NOMO-1 treated with DMSO at 0.1 percent for 48 hours (cell line): Measurements from ENCODE around the gene TTC12.

Experiments used
- DNase-seq: peaks from one replicate; lab custom pipeline; 2025; ENCODE audit not compliant: unreplicated experiment; lab: John Stamatoyannopoulos, UW

Gene TTC12

DNA sequence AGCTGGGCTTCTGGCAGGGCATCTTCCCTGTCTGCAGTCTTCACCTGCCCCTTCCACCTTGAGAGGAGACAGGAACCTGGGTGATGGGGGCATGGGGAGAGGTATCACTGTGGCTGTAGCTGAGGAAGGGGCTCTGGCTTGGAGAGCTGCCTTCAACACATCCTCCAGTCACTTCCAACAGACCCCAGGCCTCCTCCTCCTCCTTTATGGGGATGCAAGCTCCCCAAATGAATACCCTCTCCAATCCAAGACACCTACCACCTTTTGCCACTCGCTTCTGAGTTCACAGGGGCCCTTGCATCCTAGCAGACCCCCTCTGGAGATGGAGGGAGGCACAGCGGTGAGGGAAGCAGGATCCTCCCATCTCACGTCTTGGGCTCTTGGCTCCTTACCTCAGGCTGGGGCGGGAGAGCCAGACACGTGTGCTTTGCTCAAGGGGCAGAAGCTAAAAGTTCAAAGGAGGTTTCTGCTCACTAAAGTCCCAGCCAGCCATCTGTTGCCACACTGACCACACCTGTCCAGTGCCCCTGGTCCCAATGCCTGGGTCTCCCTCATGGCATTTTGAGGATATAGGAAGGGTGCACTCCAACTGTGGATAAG, 86.3 kb downstream of the TTC12 start:
- DNase-seq: no peak

GRCh38 chr11:113401718-113402117, 87.3 kb downstream of the TTC12 start:
- DNase-seq: no peak

DNA sequence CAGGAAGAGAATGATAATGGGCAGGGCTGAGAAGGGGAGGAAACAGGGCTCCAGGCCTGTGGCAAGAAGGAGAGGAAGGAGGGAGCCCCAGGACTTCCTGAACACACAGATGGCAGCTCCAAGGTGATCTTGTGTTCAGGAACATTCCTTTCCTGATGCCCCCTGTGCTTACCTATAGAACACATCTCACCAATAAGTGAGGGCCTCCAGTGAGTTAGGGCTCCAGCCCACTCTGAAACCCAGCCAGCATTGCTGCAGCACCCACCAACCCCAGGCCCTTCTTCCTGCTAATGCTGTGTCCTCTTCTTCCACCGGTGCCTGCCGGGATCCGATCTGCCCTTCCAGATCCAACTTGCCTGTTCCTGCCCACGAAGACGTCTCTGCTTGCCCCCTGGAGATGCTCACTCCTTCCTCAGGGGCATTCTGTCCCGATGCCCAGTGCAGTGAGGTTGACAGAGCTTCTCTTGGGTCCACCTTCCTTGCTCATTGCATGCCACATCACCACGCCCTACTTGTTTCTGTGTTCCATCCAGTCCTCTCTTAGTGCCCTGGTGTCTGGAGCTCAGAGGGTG, 90.6 kb downstream of the TTC12 start:
- no peak for DNase-seq

DNA sequence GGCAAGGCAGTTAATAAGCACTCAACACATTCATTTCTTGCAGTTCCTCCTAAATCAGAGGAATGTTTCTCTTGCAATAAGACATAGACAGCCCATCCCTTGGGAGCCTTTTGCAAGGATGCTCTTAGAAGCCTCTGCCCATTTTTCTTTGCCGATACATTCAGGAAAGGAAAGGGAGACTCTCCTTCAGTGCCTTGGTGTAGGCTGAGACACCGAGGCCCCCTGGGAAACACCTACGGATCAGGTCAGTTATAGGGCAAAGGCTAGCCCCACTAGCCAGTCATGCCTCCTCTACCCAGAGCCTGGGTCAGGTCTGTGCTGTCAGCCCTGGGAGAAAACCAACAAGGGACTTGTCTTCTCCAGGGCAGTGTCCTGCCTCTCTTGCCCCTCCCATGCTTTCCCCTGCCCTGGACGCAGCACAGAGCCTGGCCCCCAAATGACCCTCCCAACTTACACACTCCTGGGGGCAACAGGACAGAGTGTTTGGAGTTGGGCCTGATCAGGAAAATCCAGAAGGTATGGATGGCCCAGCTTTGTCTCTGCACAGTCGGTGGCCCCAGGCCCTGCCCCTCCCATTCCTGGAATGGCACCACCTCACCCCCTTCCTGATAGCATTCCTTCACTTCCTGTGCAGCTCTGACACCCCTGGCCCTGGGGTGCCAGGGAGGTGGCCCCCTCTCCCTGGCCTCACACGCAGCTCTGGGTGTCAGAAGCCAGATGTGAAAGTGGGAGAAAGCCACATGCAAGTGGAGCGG, 91.5 kb downstream of the TTC12 start:
- DNase-seq: no peak

DNA sequence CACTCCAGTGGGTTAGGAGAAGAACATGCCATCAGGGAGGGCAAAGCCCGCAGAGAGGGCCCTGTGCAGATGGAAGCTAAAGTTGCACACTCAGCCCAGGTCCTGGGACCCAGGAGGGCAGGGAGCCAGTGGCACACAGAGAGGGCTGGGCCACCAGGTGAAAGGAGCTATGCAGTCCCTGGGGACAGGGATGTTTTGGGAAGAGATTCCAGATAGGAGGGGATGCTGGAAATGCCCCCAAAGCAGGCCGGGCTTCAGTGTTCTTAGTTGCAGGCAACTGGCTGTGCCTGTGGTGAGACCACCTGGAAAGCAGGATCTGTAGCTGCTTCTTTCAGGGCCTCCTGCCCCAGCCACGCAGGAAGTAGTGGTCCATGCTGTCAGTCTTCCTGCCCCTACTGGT, 92.8 kb downstream of the TTC12 start:
- no peak for DNase-seq

GRCh38 chr11:113408206-113408605, 93.8 kb downstream of the TTC12 start:
- DNase-seq: no peak

- DNase-seq: no peak
Measured at GRCh38 chr11:113408887-113409286, 94.5 kb downstream of the TTC12 start.

- DNase-seq: no peak
Measured at GRCh38 chr11:113409526-113409925, 95.1 kb downstream of the TTC12 start.

GRCh38 chr11:113410414-113411135, 96.2 kb downstream of the TTC12 start:
- DNase-seq: no peak

DNA sequence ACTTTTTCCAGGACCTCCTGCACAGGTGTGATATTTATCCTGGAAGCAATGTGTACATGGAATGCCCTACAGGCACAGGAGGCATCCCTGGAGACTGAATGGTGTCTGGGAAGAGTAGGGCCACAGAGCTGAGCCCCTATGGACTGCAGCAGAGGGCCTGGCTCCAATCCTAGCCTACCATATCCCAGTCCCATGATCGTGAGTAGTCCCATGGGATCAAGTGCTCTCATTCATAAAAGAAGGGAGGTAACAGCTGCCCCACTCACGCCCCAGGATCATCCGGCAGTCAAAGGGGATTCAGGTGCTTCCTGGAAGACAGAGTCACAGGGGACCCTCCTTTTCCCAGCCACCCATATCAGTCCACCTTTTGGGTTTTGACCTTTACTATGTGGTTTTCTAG, 97.2 kb downstream of the TTC12 start:
- DNase-seq: no peak

DNA sequence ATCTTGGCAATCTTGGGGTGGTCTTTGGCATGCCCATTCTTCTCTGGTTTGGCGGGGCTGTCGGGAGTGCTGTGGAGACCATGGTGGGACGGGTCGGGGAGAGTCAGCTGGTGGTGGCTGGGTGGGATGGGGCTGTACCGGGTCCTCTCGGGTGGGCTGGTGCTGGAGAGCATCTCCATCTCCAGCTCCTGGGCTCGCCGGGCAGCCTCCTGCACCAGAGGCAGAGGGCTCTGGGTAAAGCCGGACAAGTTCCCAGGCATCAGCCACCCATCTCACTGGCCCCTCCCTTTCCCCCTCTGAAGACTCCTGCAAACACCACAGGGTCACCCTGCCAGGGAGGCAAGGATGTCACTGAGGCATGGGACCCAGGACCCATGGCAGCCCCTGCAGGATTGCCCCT, 98.3 kb downstream of the TTC12 start:
- DNase-seq: no peak

DNA sequence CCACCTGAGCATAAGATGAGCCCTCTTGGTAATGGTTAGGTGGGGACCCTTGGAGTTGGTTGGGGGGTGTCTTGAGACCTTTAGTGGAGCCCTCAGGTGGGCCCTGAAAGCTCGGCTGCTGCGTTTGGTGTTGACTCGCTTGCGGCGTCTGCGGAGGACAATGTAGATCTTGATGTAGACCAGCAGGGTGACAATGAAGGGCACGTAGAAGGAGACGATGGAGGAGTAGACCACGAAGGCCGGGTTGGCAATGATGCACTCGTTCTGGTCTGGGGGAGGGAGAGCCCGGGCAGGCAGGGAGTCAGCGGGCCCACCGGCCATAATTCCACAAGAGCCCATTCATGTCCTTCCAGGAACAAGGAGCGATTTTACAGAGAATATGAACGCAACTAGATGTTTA, 101.0 kb downstream of the TTC12 start:
- DNase-seq: no peak
